Rectal smooth muscle tissue (tissue), 1 donor: Measurements from ENCODE around the gene SH3BGRL2.

Source experiments
- H3K27ac ChIP-seq: one replicate; pipeline ENCODE4 v1.7.0; 2013; ENCODE audit warnings: low read depth, low read length, inconsistent platforms
- H3K27me3 ChIP-seq: one replicate; pipeline ENCODE4 v1.7.0; 2013; ENCODE audit warnings: low read length; ENCODE audit not compliant: control insufficient read depth, insufficient read depth
- H3K36me3 ChIP-seq: one replicate; pipeline ENCODE4 v1.7.0; 2013; ENCODE audit warnings: low read length; ENCODE audit not compliant: control insufficient read depth, insufficient read depth
- H3K4me1 ChIP-seq: one replicate; pipeline ENCODE4 v1.7.0; 2013; ENCODE audit warnings: low read length; ENCODE audit not compliant: control insufficient read depth, insufficient read depth
- H3K4me3 ChIP-seq: one replicate; pipeline ENCODE4 v1.7.0; 2013; ENCODE audit warnings: low read length
- H3K9ac ChIP-seq: one replicate; pipeline ENCODE4 v1.7.0; 2013; ENCODE audit warnings: low read length

Gene SH3BGRL2

GRCh38 chr6:79630883-79631692 is at the start of gene SH3BGRL2:
SH3BGRL2 (plus strand) TSS chr6:79631329; CDS start chr6:79631462, 133 bp downstream.
- no peaks in the 10 kb centered on the region for H3K36me3 ChIP-seq
- H3K27ac ChIP-seq = no peak within 1 kb of the TSS
- H3K4me1 ChIP-seq = no peaks in the 10 kb centered on the region
- no peak within 1 kb of the TSS for H3K9ac ChIP-seq
- H3K27me3 ChIP-seq = no peaks in the 10 kb centered on the region
- peak within 1 kb of the TSS; percentile 77 for H3K4me3 ChIP-seq

- H3K27ac ChIP-seq = no peak overlapping the region
- no peaks in the 10 kb centered on the region for H3K27me3 ChIP-seq
- H3K36me3 ChIP-seq = no peaks in the 10 kb centered on the region
- no peak overlapping the region for H3K9ac ChIP-seq
- no peak overlapping the region for H3K4me3 ChIP-seq
- no peaks in the 10 kb centered on the region for H3K4me1 ChIP-seq
Measured at GRCh38 chr6:79584332-79584731, 46.8 kb upstream of the SH3BGRL2 start.

- no peak overlapping the region for H3K4me3 ChIP-seq
- H3K9ac ChIP-seq = no peak overlapping the region
- H3K4me1 ChIP-seq = no peaks in the 10 kb centered on the region
- no peaks in the 10 kb centered on the region for H3K36me3 ChIP-seq
- H3K27ac ChIP-seq = no peak overlapping the region
- H3K27me3 ChIP-seq = no peaks in the 10 kb centered on the region
Measured at GRCh38 chr6:79586548-79586947, 44.6 kb upstream of the SH3BGRL2 start.

- no peaks in the 10 kb centered on the region for H3K36me3 ChIP-seq
- H3K4me1 ChIP-seq = no peaks in the 10 kb centered on the region
- no peak overlapping the region for H3K27ac ChIP-seq
- no peaks in the 10 kb centered on the region for H3K27me3 ChIP-seq
- H3K4me3 ChIP-seq = no peak overlapping the region
- H3K9ac ChIP-seq = no peak overlapping the region
Measured at GRCh38 chr6:79589701-79590100, 41.4 kb upstream of the SH3BGRL2 start.

GRCh38 chr6:79597155-79597554 is 34.0 kb upstream of the SH3BGRL2 start:
- H3K4me3 ChIP-seq = no peak overlapping the region
- H3K27ac ChIP-seq = no peak overlapping the region
- H3K36me3 ChIP-seq = no peaks in the 10 kb centered on the region
- no peak overlapping the region for H3K9ac ChIP-seq
- H3K27me3 ChIP-seq = no peaks in the 10 kb centered on the region
- no peaks in the 10 kb centered on the region for H3K4me1 ChIP-seq

DNA sequence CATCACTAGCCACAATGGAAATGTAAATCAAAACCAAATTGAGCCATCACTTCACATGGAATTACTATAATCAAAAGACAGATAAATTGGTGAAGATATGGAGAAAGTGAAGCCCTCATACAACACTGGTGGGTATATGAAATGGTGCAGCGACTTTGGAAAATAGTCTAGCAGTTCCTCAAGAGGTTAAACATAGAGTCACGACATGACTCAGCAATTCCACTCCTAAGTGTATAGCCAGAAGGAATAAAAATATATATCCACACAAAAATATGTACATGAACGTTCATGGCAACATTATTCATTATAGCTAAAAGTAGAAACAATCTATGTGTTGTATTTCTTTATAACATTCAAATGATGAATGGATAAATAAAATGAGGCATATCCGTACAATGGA is 33.1 kb upstream of the SH3BGRL2 start:
- Histone ChIP-seq H3K36me3 (no peaks in the 10 kb centered on the region), H3K27me3 (no peaks in the 10 kb centered on the region), H3K4me3 (no peak overlapping the region), H3K27ac (no peak overlapping the region), H3K4me1 (no peaks in the 10 kb centered on the region), H3K9ac (no peak overlapping the region)

- Histone ChIP-seq H3K4me3 (no peak overlapping the region), H3K4me1 (no peaks in the 10 kb centered on the region), H3K36me3 (no peaks in the 10 kb centered on the region), H3K27ac (no peak overlapping the region), H3K9ac (no peak overlapping the region), H3K27me3 (no peaks in the 10 kb centered on the region)
Measured at GRCh38 chr6:79599725-79600259, 31.3 kb upstream of the SH3BGRL2 start.

DNA sequence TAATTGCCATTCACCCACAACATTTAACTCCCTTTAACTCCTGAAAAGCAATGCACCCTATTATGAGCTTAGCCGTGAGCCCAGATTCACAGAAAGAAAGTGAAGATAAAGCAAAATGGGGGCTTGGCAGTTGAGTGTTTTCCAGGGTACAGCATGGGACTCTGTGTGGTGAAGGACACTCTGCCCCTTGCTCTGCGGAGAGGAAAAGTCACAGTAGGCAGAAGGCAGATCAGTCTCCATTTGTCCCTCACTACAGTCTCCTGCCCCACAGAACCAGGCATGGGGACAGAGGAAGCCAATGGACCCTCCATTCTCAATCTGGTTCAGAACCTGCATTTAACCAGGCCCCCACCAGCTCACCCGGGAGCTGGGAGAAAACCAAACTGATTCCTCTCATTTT is 30.8 kb upstream of the SH3BGRL2 start:
- H3K4me1 ChIP-seq = no peaks in the 10 kb centered on the region
- H3K4me3 ChIP-seq = no peak overlapping the region
- no peaks in the 10 kb centered on the region for H3K36me3 ChIP-seq
- H3K27ac ChIP-seq = no peak overlapping the region
- no peak overlapping the region for H3K9ac ChIP-seq
- H3K27me3 ChIP-seq = no peaks in the 10 kb centered on the region

GRCh38 chr6:79600812-79601609 is 30.1 kb upstream of the SH3BGRL2 start:
- no peaks in the 10 kb centered on the region for H3K27me3 ChIP-seq
- H3K4me1 ChIP-seq = no peaks in the 10 kb centered on the region
- H3K9ac ChIP-seq = no peak overlapping the region
- H3K27ac ChIP-seq = no peak overlapping the region
- no peaks in the 10 kb centered on the region for H3K36me3 ChIP-seq
- H3K4me3 ChIP-seq = no peak overlapping the region

DNA sequence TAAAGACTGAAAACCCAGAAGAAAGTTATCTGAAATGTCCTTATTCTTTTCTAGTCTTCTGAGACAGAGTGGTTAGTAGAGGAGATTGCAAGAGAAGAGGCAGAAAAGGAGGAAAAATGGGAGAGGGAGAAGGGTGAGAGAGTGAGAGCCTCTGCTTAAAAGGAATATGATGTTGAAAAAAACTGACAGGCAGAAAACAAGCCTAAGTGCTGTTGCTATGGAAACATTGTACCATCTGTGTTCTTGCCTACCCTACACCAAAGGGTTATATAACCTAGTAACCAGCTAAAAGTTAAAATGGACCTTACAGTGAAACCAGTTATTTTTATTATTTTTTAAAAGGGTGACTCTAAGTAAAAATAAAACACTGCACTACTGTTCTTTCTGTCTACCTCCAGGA is 28.3 kb upstream of the SH3BGRL2 start:
- no peak overlapping the region for H3K27ac ChIP-seq
- no peak overlapping the region for H3K4me3 ChIP-seq
- no peaks in the 10 kb centered on the region for H3K36me3 ChIP-seq
- no peaks in the 10 kb centered on the region for H3K27me3 ChIP-seq
- no peaks in the 10 kb centered on the region for H3K4me1 ChIP-seq
- H3K9ac ChIP-seq = no peak overlapping the region

- no peaks in the 10 kb centered on the region for H3K36me3 ChIP-seq
- no peaks in the 10 kb centered on the region for H3K4me1 ChIP-seq
- H3K27me3 ChIP-seq = no peaks in the 10 kb centered on the region
- H3K9ac ChIP-seq = no peak overlapping the region
- H3K27ac ChIP-seq = no peak overlapping the region
- H3K4me3 ChIP-seq = no peak overlapping the region
Measured at GRCh38 chr6:79604583-79605037, 26.5 kb upstream of the SH3BGRL2 start.

GRCh38 chr6:79605061-79605460 is 26.1 kb upstream of the SH3BGRL2 start:
- H3K9ac ChIP-seq = no peak overlapping the region
- H3K4me1 ChIP-seq = no peaks in the 10 kb centered on the region

More at GRCh38 chr6:79605061-79605460, 26.1 kb upstream of the SH3BGRL2 start:
- H3K27me3 ChIP-seq = no peaks in the 10 kb centered on the region
- no peak overlapping the region for H3K27ac ChIP-seq
- no peaks in the 10 kb centered on the region for H3K36me3 ChIP-seq
- H3K4me3 ChIP-seq = no peak overlapping the region
